H1 (cell line): ENCODE measurements around the gene SLC25A51.

ENCODE experiments used
- RBBP5 ChIP-seq: IDR thresholded peaks from 2 replicates; pipeline ENCODE4 v1.7.1; 2012; ENCODE audit warnings: low read depth, mild to moderate bottlenecking, inconsistent platforms, low read length, moderate library complexity, borderline replicate concordance
- SIX5 ChIP-seq: IDR thresholded peaks from 2 replicates; pipeline ENCODE4 v1.6.1; 2011; ENCODE audit warnings: mild to moderate bottlenecking, low read depth, low read length
- ZNF274 ChIP-seq: IDR thresholded peaks from 2 replicates; pipeline ENCODE4 v1.7.0; 2012; ENCODE audit warnings: low read length, borderline replicate concordance; ENCODE audit errors: extremely low read depth

- TF ChIP-seq SIX5 (no peak), RBBP5 (no peak), ZNF274 (no peak)
These were observed 33.1 kb downstream of the SLC25A51 start for GRCh38 chr9:37870799-37871176.
